Stimulated activated CD4-positive, alpha-beta T cell treated with anti-CD3 and anti-CD28 coated beads, Interleukin-1b, Interleukin-23, amount 100 ng/mL, for 1 hour (primary cell): ENCODE data around the gene PHYKPL.

Source experiments
- DNase-seq, 2 donors: peaks; one replicate each; pipeline ENCODE4 v3.0.0-alpha.2; 2020; ENCODE audit warnings: low read depth in 2 of 2

PHYKPL gene

DNA sequence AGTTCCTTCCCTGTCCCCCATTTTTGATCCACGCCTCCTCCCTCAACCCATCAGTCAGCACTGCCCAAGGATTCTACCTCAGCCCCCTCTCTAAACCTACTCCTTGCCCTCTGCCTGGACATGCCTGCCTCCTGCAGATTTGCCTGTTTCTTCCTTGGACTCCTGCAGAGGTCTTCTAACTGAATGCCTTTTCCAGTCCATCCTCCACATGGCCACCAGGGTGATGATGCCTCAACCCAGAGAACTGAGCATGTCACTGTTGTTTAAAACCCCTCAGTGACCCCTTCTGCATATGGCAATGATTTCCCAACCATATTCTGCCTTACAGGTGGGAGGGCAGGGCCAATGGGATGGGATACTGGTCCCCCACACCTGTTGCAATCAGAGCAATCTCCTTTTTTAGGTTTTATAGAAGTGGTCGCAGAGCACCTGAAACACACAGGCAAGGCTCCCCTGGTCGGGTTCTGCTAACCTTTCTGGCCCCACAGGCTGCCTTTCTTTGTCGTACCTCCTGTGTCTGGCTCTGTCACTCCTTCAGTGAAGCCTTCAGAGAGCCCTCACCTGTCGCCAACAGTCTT, 9.3 kb downstream of the PHYKPL start:
- DNase-seq, result no peak

DNA sequence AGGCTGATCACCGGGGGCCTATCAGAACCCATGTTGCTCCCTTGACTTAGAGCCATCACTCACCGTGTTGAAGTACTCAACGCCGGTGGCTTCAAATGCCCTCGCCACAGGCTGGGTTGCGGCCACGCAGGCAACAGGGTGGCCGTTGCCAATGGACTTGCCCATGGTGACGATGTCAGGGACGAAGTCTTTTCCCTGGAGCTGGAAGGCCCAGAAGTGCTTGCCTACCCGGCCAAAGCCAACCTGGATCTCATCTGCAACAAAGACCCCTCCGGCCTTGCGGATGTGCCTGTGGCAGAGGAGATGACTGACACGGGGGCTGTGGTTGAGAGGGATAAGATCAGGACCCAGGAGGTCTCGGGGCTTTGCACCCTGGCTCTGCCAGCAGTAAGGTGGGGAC, 10.3 kb downstream of the PHYKPL start:
- DNase-seq, result no peak

DNA sequence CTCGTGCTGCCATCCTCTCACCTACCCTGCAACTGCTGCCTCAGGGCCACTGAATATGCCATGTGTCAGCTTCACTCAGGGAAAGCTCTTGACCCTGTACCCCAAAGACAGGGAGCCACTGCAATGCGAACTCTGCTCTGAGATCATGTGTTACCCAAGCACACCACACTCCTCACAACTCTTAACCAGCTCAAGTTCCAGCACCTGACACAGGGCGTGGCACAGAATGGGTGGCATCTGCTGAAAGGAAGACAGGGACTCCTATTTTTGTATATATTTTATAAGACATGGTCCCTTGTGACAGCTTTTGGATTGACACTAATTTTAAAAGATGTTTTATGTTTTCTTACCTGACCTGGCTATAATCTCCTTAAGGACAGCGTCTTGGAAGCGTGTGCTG, 10.7 kb downstream of the PHYKPL start:
- DNase-seq, result no peak

DNA sequence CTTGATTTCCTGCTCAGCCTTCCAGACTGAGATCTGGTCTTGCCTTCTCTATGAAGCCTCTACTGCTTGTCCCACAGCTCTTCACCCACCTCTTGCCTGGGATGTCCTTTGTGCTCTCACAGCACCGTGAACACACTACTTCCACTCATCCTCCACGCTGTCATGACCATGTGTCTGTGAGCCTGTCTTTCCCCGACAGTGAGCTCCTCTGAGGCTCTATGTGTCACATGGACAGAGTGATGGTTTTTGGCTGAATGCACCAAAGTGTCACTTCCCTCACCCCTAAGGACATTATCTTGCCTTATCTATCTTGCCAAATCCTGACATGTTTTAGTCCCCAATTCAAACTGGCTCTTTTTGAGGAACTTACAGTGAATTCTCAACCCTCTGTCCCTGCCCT, 11.3 kb downstream of the PHYKPL start:
- DNase-seq, result no peak

DNA sequence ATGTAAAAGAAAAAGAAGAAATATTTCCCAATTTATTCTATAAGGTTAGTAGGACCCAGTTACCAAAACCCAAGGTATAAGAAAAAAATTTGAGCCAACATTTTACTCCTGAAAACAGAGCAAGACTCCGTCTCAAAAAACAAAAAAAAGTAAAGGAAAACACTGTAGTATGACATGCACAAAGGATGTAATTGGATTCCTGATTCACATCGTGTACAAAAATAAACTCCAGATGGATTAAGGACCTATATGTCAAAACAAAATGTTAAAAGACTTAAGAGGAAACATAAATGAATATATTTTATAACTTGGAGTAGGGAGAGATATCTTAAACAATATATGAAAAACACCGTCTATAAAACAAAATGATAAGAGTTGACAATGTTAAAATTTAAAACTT, 13.8 kb downstream of the PHYKPL start:
- no peak for DNase-seq

DNA sequence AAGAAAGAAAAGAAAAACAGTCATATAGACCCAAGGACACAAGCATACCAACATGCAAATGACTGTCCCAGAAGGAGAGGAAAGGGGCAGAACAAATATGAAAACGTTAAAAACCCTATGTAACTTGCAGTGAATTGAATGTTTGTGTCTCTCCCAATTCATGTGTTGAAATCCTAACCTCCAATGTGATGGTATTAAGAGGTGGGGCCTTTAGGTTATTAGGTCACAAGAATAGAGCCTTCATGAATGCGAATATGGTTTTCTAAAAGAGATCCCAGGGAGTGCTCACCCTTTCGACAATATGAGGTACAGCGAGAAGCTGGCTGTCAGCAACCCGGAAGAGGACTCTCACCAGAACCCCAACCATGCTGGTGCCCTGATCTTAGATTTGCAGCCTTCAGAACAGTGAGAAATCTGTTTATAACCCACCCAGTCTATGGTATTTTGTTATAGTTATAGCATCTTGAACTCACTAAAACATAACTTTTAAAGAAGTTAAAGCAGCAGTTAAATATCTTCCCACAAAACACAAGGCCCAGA, 14.3 kb downstream of the PHYKPL start:
- DNase-seq, result no peak

DNA sequence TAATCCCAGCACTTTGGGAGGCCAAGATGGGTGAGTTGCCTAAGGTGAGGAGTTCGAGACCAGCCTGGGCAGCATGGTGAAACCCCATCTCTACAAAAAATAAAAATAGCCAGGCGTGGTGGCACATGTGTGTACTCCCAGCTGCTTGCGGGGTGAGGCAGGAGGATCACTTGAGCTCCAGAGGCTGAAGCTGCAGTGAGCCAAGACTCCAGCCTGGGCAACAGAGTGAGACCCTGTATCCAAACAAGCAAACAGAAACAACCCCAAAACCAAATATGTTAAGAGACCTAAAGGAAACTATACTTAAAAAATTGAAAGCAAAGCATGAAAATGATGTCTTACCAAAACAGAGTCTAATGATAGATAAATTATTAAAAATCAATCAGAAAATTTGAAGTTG, 15.8 kb downstream of the PHYKPL start:
- DNase-seq, result no peak

DNA sequence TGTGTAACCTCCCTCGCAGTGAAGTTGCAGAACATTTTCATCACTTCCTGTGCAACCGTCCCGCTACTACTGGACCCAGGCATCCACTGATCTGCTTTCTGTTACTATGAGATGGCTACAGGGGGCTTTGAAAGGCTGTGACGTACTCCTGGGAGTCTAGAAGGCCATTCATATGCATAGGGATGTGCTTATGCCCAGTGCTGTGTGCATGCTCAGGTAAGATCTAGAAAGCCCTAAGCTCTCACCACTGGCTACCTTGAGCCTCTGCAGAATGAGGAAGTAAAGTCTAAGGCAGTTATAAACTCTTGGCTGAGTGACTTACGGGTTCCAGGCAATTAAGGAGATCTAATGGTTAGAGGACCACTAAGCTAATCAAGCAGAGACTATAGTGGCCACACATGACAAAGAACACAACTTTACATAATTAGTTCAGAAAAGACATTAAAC, 16.5 kb downstream of the PHYKPL start:
- no peak for DNase-seq

DNA sequence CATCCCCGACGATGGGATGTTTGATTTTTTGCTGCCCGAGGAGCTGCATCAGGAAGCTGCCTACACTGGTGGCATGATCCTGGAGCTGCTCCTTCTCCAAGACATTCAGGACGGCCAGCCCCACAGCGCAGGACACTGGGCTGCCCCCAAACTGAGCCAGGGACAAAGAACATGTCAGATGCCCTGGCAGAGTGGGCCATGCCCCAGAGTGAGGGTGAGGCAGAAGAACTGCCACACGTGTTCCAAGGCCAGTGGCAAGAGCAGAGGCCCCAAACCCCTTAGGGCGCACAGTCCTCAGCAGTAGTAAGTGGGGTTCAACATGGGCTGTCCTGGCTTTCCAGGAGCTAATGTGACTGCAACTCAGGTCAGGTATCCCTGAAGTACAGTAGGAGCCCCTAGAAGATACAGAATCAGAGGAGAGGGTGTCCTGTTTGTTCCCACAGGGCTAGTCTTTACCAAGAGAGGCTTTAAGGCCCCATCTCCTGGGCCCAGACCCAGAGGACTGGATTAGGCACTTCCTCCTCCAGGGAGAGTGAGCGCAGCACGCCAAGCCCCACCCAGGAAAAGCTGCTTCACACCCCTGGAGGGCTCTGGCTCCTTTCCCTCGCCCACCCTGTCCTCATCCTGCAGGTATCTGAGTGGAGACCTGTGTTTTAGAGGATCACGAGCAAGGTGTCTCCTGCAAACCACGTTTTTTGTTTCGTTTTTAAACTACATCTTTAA, 17.2 kb downstream of the PHYKPL start:
- DNase-seq, result no peak

DNA sequence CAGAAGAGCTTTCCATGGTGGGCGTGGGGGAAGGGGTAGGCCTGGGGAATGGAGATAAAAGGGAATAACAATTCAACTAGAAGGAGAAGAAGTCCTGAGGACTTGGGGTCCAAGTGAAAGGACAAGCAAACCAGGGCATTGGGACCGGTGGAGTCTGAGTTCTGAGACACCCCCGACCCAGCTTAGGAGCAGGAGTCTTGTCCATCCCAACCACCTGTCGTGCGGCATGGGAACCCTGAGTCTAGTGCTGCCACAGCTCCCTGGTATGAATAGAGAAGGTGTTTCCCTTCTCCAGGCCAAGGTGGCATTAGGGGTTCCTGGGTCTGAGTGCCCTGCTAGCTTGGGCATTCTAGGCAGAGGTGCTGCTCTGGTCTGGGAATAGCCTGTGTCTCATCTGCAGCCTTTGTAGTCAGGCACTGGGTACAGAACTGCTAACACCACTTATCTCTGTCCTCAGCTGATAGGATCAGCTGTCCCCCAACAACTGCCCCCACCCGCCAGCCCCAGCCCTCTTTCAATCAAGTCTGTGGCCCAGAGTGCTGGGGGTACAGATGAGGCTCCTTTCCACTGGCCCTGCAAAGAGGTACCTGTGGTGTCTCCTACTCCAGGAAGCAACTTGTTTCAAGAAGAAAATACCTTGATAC, 18.3 kb downstream of the PHYKPL start:
- no peak for DNase-seq

DNA sequence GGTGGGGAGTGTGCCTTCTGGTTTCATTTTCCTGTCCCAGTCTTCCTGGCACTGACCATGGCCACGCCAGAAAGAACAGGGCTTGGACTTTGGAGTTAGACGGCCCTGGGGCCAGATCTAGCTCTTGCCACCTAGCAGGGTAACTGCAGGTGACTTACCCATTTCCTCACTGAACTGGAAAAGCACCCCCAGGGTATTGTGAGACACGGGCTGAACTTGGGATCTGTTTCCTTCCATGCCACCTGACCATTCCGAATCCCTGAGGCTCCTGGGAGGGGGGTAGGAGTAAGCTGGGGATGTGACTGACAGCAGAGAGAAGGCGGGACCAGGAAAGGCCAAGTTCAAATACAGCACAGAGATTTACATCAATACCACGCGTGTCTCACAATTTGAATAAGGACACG, 18.9 kb downstream of the PHYKPL start:
- DNase-seq, result no peak

DNA sequence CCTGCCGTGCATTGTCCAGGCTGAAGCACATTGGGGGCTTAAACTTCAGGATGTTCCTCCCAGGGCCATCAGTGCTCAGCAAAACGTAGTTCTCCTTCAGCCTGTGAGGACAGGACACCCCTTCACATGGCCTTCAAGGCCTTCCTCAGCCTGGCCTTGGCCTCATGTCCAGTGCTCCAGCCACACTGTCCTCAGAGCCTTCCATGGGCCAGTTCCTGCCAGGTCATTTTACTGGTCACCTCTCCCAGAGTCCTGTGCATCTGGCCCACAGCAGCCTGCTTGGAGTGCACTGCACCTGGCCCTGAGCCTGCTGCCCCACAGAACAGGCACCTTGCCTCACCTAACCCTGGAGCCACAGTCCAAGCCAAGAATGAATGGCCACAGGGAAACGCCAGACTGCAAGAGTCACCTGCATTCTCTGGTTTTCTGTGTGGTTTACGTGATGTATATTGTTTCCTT, 19.6 kb downstream of the PHYKPL start:
- DNase-seq, result no peak

DNA sequence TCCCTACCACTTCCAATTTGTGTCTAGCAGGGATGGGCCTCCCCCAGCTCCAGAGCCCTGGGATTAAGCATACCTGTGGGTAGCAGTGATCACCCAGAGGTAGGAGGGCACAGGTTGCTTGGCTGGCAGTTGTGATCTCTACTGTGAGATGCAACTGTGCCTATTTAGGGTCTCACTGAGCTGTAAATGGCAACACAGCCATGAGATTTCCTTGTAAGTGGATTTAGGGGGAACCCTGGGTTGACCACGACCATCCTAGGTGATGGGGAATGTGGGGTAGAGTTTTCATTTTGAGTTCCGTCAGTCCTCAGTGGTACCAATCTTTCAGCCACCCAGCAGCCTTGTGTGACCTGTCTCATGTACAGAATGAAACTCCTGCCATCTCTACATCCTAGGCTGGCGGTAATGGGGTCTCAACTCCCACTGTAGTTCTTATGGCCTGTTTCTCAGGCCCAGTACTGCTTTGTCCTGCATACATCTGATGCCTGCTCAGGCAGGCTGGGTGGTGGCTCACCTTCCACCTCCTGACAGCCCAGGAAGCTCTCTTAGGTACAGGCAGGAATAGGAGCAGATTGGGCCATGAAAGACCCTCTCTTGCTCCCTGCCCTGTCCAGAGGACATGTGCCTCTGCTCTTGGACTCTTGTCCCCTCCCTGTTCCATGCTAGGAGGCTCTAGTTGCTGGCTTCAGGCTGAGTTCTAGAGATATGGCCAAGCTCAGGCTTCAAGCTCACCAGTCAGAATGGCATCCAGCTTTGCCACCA, 20.2 kb downstream of the PHYKPL start:
- no peak for DNase-seq

DNA sequence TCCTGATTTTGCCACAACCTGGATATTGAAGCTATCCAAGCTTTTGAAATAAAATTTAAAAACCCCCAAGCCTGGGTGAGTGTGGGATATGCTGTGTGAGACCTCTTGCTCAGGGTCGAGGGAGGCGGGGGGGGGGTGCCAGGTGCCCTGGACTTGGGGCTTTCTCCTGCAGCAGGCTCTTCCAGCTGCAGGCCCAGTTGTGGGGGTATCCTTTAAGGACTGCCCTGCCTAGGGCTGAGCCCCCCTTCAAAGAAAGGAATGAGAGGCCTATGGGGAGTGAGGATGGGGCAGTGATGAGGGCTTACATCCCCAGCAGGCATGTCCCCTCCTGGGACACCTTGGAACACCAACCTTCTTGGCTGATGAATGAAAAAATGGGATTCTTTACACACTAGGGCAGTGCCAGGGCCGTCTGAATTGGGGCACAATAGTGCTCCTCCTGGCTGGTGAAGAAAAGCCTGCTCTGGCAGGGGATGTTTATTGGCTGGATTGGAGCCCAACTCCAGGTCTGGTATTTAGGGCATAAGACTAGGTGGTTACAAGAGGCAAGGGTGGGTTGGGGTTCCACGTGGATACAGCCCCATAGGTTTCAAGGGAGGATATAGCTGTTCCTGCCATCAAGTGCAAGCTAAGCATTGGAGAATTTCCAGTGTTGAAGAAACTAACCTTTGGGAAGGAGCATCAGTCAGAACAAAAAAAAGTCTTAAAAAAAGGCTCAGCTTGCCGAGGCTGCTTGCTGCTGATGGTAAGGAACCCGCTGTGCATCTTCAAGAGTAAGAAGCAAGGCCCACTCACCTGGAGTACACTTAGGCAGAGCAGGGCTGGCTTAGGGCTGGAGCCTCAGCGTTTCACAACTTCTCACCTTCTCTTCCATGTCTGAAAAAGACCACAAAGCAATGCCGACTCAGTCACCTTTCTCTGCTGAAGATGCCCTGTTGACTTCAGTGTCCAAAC, 21.2 kb downstream of the PHYKPL start:
- DNase-seq, result no peak

DNA sequence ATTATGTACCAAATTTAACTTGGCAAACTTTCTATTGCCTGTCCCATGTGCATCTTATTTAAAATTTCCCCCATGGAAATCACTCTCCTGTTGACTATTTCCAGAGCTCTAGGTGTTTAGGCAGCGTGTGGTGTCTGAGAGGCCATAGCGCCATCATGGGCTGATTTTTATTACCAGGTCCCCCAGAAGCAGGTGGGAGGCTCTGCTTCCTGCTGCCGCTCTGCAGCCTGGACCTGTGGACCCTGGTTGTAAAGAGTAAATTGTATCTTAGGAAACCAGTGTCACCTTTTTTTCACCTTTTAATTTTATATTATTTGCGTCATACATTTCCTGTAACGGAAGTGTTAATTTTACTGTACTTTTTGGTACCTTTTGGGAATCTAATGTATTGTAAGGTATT, 21.9 kb downstream of the PHYKPL start:
- no peak for DNase-seq

DNA sequence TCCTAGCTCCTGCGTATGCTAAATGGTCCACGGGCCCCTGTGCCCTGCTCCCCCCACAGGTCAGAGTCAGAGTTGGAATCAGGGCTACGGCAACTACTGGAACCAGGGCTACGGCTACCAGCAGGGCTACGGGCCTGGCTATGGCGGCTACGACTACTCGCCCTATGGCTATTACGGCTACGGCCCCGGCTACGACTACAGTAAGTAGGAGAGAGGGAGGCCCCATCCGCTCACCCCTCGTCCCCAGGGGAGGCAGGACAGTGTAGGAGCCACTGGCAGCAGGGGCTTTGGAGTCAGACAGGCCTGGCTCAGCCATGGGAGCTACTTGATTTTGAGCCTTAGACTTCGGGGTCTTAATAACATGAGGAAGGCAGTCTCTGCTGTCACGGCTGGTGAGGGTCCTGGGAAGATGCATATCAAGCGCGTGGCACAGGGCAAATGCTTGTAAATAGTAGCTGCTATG, 22.5 kb downstream of the PHYKPL start:
- DNase-seq, result no peak

DNA sequence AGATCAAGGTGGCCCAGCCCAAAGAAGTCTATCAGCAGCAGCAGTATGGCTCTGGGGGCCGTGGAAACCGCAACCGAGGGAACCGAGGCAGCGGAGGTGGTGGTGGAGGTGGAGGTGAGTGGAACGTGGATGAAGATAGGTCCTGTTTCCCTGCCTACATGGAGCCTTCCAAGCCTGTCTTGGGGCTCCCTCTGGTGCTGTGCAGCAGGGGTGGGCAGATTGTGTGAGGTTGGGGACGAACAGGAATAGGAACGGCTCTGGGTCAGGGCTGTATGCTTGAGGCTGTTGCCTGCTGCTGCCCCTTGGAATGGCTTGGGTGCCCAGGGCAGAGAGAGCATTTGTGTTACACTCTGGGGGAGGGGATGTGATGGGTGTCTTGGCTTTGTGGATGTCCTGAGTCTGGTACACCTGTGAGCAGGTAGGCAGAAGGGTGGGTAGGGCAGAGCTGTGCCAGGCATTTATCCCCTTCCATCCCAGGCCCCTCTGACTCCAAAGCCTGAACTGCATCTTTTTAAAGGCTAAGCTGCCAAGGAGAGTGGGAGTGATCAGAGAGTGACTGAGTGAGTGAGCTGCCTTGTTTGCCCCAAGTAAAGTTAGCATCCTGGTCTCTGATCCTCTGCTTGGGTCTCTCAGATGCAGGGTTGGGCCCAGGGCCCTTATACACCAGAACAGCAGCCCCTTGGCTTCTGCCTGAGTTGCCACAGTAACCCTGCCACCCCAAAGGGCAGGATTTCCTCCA, 23.1 kb downstream of the PHYKPL start:
- no peak for DNase-seq

DNA sequence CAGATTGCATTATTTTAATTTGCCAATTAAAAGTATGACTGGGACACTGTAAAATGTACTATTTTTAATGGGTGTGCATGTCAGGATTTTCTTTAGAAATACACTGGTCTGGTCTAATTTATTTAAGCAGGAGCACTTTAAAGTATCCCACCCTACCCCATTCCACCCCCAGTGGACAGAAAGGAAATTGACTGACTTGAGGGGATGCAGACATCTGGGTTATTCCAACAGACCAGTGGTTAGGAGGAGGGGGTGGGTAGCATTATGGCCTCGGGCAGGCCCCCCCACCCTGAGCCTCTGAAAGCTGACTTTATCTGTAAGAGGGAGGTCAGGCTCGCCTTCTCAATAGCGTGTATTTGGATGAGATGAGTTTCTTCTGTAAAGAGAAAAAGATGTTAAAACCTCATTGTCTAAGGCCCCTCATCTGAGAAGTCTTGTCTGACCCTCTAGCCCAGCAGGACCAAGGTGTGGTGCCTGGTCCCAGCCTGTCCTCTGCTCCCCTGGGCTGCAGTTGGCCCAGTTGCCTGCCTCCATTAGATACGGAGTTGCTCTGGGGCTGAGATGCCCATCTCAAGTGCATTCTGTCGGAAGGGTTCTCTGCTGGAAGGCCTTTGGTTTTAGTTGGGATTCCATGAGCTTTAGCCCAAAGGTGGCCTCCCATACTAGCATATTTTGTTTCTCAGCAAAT, 23.9 kb downstream of the PHYKPL start:
- DNase-seq, result no peak

DNA sequence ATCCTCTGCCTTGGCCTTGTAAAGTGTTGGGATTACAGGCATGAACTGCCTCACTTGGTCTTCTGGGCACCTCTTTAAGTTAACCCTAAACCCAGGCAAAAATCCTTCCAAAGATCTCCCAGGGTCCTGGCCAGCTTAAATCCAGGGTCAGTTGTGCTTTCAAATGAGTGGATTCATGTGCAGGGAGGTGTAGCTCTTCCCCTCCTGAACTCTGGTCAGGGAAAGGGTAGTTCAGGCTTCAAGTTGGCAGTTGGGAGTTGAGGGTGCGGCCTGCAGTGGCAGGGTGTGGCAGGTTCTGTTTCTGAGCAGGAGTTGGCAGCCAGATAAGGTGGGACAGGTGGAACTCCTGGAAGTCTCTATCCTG, 24.7 kb downstream of the PHYKPL start:
- DNase-seq, result no peak
